ENCODE measurements around the gene BLOC1S4. TPM values are rescaled to one million over a fixed set of nuclear protein-coding genes. Genes with fewer than 3 reads are reported as not detected.
"Not testable (repeated sequence)": the region's sequence is repeated elsewhere in the genome, so short reads cannot be mapped to it uniquely, and the experiment has no call there.

BLOC1S4 gene
- 10 to 100 TPM; 19.4 to 21.0 TPM for total RNA-seq

DNA sequence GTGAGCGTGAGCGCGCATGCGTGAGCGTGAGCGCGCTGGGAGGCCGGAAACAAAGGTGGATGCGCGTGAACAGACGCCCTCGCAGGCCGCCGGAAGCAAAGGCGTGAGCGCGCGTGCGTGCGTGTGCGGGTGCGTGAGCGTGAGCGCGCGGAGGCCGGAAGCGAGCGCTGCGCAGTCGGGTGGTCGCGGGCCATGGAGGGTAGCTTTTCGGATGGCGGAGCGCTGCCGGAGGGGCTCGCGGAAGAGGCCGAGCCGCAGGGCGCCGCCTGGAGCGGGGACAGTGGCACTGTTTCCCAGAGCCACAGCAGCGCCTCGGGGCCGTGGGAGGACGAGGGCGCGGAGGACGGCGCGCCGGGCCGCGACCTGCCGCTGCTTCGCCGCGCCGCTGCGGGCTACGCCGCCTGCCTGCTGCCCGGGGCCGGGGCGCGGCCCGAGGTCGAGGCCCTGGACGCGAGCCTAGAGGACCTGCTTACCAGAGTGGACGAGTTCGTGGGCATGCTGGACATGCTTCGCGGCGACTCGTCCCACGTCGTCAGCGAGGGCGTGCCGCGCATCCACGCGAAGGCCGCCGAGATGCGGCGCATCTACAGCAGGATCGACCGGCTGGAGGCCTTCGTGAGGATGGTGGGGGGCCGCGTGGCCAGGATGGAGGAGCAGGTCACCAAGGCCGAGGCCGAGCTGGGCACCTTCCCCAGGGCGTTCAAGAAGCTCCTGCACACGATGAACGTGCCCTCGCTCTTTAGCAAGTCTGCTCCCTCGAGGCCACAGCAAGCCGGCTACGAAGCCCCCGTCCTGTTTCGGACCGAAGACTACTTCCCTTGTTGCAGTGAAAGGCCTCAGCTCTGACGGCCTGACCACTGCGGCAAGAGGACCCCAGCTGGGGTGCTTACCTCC is at the start of gene BLOC1S4:
TSS of gene BLOC1S4 (plus strand) at position 157 of the 894 bp plus-strand sequence. CDS start at position 193, 36 bp downstream.
- Mint-ChIP-seq H3K27ac (peak within 1 kb of the TSS; percentile 92), H3K9me3 (peaks cover 1% of the 10 kb centered on the region), H3K36me3 (peaks cover 4% of the 10 kb centered on the region), H3K4me3 (peak within 1 kb of the TSS; percentile 92), H3K4me1 (peaks cover 25% of the 10 kb centered on the region), H3K27me3 (no peaks in the 10 kb centered on the region)
- peak; percentile 91 for DNase-seq

GRCh38 chr4:6668391-6668790 is 47.6 kb upstream of the BLOC1S4 start:
- peaks cover under 1% of the 10 kb centered on the region for H3K9me3 Mint-ChIP-seq
- DNase-seq = no peak
- no peak overlapping the region for H3K4me3 Mint-ChIP-seq
- peaks cover 6% of the 10 kb centered on the region for H3K27me3 Mint-ChIP-seq
- H3K4me1 Mint-ChIP-seq = peaks cover 5% of the 10 kb centered on the region
- no peak overlapping the region for H3K27ac Mint-ChIP-seq
- H3K36me3 Mint-ChIP-seq = peaks cover 6% of the 10 kb centered on the region

DNA sequence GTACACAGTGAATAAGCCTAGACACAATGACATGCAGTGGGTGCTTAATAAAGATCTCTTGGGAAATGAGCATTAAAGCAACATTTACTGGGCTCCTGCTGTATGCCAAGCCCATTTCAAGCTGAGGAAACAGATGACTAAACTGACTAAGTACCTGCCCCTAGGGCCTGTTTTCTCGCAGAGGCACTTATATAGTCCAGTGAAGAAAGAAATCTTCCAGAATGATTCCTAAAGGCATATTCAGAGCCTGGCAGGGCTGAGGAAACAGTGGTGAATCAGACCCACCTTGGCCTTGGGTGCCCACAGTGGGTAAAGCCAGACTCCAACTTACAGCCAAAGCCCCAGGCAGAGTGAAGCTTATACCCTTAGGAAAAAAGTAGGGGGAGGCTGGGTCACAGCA is 44.3 kb upstream of the BLOC1S4 start:
- Mint-ChIP-seq H3K27me3 (no peaks in the 10 kb centered on the region), H3K9me3 (peaks cover 2% of the 10 kb centered on the region), H3K36me3 (peaks cover 27% of the 10 kb centered on the region), H3K4me1 (peaks cover 29% of the 10 kb centered on the region), H3K27ac (no peak overlapping the region), H3K4me3 (no peak overlapping the region)
- DNase-seq = no peak

- DNase-seq = no peak
- H3K36me3 Mint-ChIP-seq = peaks cover 32% of the 10 kb centered on the region
- H3K27ac Mint-ChIP-seq = peak overlapping the region; percentile 40
- H3K4me1 Mint-ChIP-seq = peaks cover 34% of the 10 kb centered on the region
- no peaks in the 10 kb centered on the region for H3K27me3 Mint-ChIP-seq
- no peak overlapping the region for H3K4me3 Mint-ChIP-seq
- peaks cover 2% of the 10 kb centered on the region for H3K9me3 Mint-ChIP-seq
Measured at GRCh38 chr4:6672131-6672530, 43.8 kb upstream of the BLOC1S4 start.

GRCh38 chr4:6672541-6673190 is 43.3 kb upstream of the BLOC1S4 start:
- DNase-seq, H3K27me3 Mint-ChIP-seq, H3K4me3 Mint-ChIP-seq, H3K9me3 Mint-ChIP-seq: not testable (repeated sequence)
- peaks cover 39% of the 10 kb centered on the region for H3K4me1 Mint-ChIP-seq
- H3K36me3 Mint-ChIP-seq = peaks cover 38% of the 10 kb centered on the region
- H3K27ac Mint-ChIP-seq = peak overlapping the region; percentile 97

DNA sequence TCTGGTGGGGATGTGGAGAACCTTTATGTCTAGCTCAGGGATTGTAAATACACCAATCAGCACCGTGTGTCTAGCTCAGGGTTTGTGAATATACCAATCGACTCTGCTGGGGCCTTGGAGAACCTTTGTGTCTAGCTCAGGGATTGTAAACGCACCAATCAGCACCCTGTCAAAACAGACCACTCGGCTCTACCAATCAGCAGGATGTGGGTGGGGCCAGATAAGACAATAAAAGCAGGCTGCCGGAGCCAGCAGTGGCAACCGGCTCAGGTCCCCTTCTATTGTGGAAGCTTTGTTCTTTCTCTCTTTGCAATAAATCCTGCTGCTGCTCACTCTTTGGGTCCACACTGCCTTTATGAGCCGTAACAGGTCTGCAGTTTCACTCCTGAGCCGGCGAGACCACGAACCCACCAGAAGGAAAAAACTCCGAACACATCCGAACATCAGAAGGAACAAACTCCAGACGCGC is 42.7 kb upstream of the BLOC1S4 start:
- Mint-ChIP-seq H3K36me3 (peaks cover 39% of the 10 kb centered on the region), H3K27ac (peak overlapping the region; percentile 97), H3K4me1 (peaks cover 41% of the 10 kb centered on the region), H3K4me3 (peak overlapping the region; percentile 90)
- DNase-seq = peak; percentile 75
- not testable (repeated sequence) for H3K27me3 Mint-ChIP-seq, H3K9me3 Mint-ChIP-seq

- Mint-ChIP-seq H3K36me3 (peaks cover 46% of the 10 kb centered on the region), H3K27me3 (no peaks in the 10 kb centered on the region), H3K27ac (peak overlapping the region; percentile 97), H3K4me3 (peak overlapping the region; percentile 90), H3K9me3 (peaks cover 2% of the 10 kb centered on the region), H3K4me1 (peaks cover 47% of the 10 kb centered on the region)
- DNase-seq = peak; percentile 95
Measured at GRCh38 chr4:6673660-6674499, 42.1 kb upstream of the BLOC1S4 start.

GRCh38 chr4:6674500-6675149 is 41.3 kb upstream of the BLOC1S4 start:
- no peaks in the 10 kb centered on the region for H3K27me3 Mint-ChIP-seq
- peaks cover 53% of the 10 kb centered on the region for H3K36me3 Mint-ChIP-seq
- H3K9me3 Mint-ChIP-seq = peaks cover 4% of the 10 kb centered on the region
- DNase-seq = peak; percentile 59
- peak overlapping the region; percentile 97 for H3K27ac Mint-ChIP-seq
- peaks cover 50% of the 10 kb centered on the region for H3K4me1 Mint-ChIP-seq
- peak overlapping the region; percentile 90 for H3K4me3 Mint-ChIP-seq

DNA sequence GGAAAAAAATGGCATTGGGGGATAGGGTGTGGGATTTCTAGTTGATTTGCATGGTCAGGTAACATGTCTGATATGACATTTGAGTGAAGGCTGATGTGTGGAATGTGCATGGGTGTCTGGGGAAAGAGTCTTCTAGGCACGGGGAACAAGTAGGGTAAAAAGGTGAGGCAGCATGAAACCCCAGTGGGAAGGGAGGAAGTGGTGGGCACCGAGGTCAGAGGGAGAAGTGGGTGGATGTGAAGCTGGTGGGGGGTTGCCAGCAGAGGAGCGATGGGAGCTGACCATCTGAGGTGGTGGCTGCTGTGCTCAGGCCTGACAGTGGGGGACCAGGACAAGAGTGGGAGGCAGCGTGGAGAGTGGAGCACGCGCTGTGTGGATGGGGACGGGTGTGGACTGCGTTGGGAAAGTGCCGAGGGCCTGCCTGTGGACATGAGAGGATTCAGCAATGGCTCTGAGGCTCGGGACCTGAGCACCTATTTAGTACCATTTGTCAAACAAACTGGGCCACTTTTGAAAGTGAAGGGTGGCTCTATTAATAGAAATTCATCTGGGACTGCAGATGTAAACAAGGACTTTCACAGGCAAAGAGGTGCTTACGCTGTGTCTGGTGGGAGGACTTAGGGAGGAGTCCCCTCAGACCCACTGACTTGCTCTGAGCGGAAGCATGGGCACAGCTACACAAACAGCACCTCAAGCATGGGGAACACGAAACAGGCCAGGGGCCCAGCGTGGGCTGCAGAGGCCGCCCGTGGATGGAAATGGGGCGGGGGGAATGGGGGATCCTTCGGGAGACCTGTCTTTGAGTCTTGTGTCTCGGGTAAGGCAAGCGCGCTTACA is 39.0 kb upstream of the BLOC1S4 start:
- Mint-ChIP-seq H3K4me1 (peaks cover 48% of the 10 kb centered on the region), H3K27ac (peak overlapping the region; percentile 97), H3K4me3 (peak overlapping the region; percentile 90), H3K9me3 (peaks cover 4% of the 10 kb centered on the region), H3K27me3 (no peaks in the 10 kb centered on the region), H3K36me3 (peaks cover 70% of the 10 kb centered on the region)
- no peak for DNase-seq

DNA sequence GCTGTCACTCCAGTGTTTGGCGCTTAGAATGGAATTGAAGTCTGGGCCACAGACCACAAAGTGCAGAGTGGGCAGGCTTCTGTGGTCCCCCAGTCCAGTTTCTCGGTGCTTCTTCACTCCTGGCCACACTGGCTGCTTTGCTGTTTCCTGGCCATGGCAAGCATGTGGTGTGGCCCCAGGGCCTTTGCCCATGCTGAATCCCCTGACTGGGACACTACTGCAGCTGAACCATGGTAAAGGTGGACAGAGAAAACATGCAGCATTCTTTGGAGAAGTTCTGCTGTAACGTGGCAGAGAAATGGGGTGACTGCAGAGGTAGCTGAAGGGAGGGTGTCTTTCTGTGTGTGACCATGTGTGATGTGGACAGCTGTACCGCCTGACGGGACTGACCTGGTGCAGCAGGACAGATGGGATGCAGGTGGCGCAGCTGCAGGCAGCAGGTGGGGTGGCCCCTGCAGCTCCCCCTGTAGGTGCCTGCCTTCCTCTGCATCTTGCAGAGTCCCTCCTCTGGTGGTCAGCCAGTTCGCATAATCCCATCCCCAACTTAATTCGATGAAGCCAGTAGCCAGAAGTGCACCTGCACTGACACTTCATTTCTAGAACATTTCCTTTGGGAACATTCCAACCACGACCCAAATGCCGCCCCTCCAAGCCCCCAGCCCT is 35.5 kb upstream of the BLOC1S4 start:
- H3K27ac Mint-ChIP-seq = peak overlapping the region; percentile 38
- H3K4me3 Mint-ChIP-seq = no peak overlapping the region
- peaks cover 35% of the 10 kb centered on the region for H3K4me1 Mint-ChIP-seq
- no peak for DNase-seq
- H3K36me3 Mint-ChIP-seq = peaks cover 56% of the 10 kb centered on the region
- peaks cover 2% of the 10 kb centered on the region for H3K9me3 Mint-ChIP-seq
- no peaks in the 10 kb centered on the region for H3K27me3 Mint-ChIP-seq

DNA sequence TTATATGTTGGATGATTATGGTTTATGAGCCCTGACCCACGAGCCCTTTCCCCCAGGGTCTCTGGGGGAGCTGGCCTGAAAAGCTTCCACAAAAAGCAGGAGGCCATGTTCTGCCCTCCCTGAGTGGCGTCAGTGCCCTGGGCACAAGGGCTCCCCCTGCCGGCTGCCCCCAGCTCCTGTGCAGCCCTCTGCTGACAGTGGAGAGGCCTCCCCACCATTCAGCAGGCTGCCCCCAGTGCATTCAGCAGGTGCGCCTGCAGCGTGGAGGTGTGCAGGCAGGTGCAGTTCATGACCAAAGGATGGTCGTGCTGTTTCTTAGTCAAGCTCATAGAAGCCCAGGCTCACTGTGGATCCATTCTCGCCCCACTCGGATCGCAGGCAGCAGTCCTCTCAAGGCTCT is 34.8 kb upstream of the BLOC1S4 start:
- no peak for DNase-seq
- Mint-ChIP-seq H3K27ac (peak overlapping the region; percentile 43), H3K36me3 (peaks cover 49% of the 10 kb centered on the region), H3K4me3 (no peak overlapping the region), H3K4me1 (peaks cover 28% of the 10 kb centered on the region), H3K27me3 (no peaks in the 10 kb centered on the region), H3K9me3 (peaks cover 2% of the 10 kb centered on the region)

- no peak overlapping the region for H3K4me3 Mint-ChIP-seq
- no peaks in the 10 kb centered on the region for H3K27me3 Mint-ChIP-seq
- DNase-seq = no peak
- no peak overlapping the region for H3K27ac Mint-ChIP-seq
- peaks cover 34% of the 10 kb centered on the region for H3K36me3 Mint-ChIP-seq
- H3K4me1 Mint-ChIP-seq = peaks cover 21% of the 10 kb centered on the region
- peaks cover 2% of the 10 kb centered on the region for H3K9me3 Mint-ChIP-seq
Measured at GRCh38 chr4:6682862-6683590, 32.9 kb upstream of the BLOC1S4 start.

- Mint-ChIP-seq H3K4me3 (no peak overlapping the region), H3K27ac (no peak overlapping the region), H3K4me1 (peaks cover 27% of the 10 kb centered on the region), H3K36me3 (peaks cover 19% of the 10 kb centered on the region), H3K9me3 (no peaks in the 10 kb centered on the region), H3K27me3 (no peaks in the 10 kb centered on the region)
- no peak for DNase-seq
Measured at GRCh38 chr4:6684656-6685055, 31.3 kb upstream of the BLOC1S4 start.
